ENCODE results near the gene CASTOR1.

The CASTOR1 gene

DNA sequence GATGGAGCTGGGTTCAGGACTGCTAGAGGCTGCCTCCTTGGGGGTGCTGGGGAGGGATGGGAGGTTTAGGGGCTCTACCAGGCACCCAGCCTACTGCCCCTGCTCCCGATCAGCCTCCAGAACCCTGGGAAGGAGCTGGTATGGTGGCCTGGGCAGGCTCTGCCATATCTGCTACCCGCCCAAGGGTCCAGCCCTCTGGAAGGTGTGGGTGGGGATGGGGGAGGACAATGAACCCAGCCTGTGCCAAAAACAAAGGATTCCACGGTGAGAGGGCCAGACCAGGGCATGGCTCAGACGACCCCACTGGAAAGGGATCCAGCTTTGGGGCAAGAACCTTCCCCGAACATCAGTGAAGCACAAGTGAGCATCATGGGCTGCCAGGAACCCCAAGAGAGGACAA lies 3.0 kb downstream of the CASTOR1 start:
- H3K4me1 ChIP-seq (ENCODE audit: control insufficient read depth, insufficient read depth, low read length) = peaks cover 10% of the 10 kb centered on the region
- no peak overlapping the region for H3K4me3 ChIP-seq (ENCODE audit: low read depth, low read length)
- H3K9ac ChIP-seq (ENCODE audit: low read depth, low read length) = no peak overlapping the region
- H3K9me3 ChIP-seq (ENCODE audit: control insufficient read depth, insufficient read depth, low read length) = no peaks in the 10 kb centered on the region
- peaks cover 7% of the 10 kb centered on the region for H3K36me3 ChIP-seq (ENCODE audit: control insufficient read depth, insufficient read depth, low read length)
- H3K27me3 ChIP-seq (ENCODE audit: control insufficient read depth, insufficient read depth, low read length) = peaks cover 2% of the 10 kb centered on the region

GRCh38 chr22:30285846-30286200 lies 3.5 kb downstream of the CASTOR1 start:
- Histone ChIP-seq H3K27me3 (ENCODE audit: control insufficient read depth, insufficient read depth, low read length) (peaks cover 2% of the 10 kb centered on the region), H3K36me3 (ENCODE audit: control insufficient read depth, insufficient read depth, low read length) (peaks cover 7% of the 10 kb centered on the region), H3K4me3 (ENCODE audit: low read depth, low read length) (no peak overlapping the region), H3K4me1 (ENCODE audit: control insufficient read depth, insufficient read depth, low read length) (peaks cover 10% of the 10 kb centered on the region), H3K9me3 (ENCODE audit: control insufficient read depth, insufficient read depth, low read length) (no peaks in the 10 kb centered on the region), H3K9ac (ENCODE audit: low read depth, low read length) (no peak overlapping the region)

- peaks cover 2% of the 10 kb centered on the region for H3K27me3 ChIP-seq (ENCODE audit: control insufficient read depth, insufficient read depth, low read length)
- H3K36me3 ChIP-seq (ENCODE audit: control insufficient read depth, insufficient read depth, low read length) = peaks cover 7% of the 10 kb centered on the region
- H3K9ac ChIP-seq (ENCODE audit: low read depth, low read length) = no peak overlapping the region
- peaks cover 9% of the 10 kb centered on the region for H3K4me1 ChIP-seq (ENCODE audit: control insufficient read depth, insufficient read depth, low read length)
- H3K9me3 ChIP-seq (ENCODE audit: control insufficient read depth, insufficient read depth, low read length) = no peaks in the 10 kb centered on the region
- no peak overlapping the region for H3K4me3 ChIP-seq (ENCODE audit: low read depth, low read length)
Observed at GRCh38 chr22:30285176-30285845, 4.0 kb downstream of the CASTOR1 start.

GRCh38 chr22:30284666-30285065 lies 4.6 kb downstream of the CASTOR1 start:
- Histone ChIP-seq H3K27me3 (ENCODE audit: control insufficient read depth, insufficient read depth, low read length) (no peaks in the 10 kb centered on the region), H3K9me3 (ENCODE audit: control insufficient read depth, insufficient read depth, low read length) (no peaks in the 10 kb centered on the region), H3K9ac (ENCODE audit: low read depth, low read length) (no peak overlapping the region), H3K36me3 (ENCODE audit: control insufficient read depth, insufficient read depth, low read length) (peaks cover 7% of the 10 kb centered on the region), H3K4me1 (ENCODE audit: control insufficient read depth, insufficient read depth, low read length) (peaks cover 5% of the 10 kb centered on the region), H3K4me3 (ENCODE audit: low read depth, low read length) (no peak overlapping the region)

- H3K27me3 ChIP-seq (ENCODE audit: control insufficient read depth, insufficient read depth, low read length) = no peaks in the 10 kb centered on the region
- H3K9ac ChIP-seq (ENCODE audit: low read depth, low read length) = no peak overlapping the region
- H3K36me3 ChIP-seq (ENCODE audit: control insufficient read depth, insufficient read depth, low read length) = peaks cover 7% of the 10 kb centered on the region
- no peaks in the 10 kb centered on the region for H3K9me3 ChIP-seq (ENCODE audit: control insufficient read depth, insufficient read depth, low read length)
- no peak overlapping the region for H3K4me3 ChIP-seq (ENCODE audit: low read depth, low read length)
- H3K4me1 ChIP-seq (ENCODE audit: control insufficient read depth, insufficient read depth, low read length) = peaks cover 5% of the 10 kb centered on the region
Observed at GRCh38 chr22:30284172-30284571, 5.1 kb downstream of the CASTOR1 start.

DNA sequence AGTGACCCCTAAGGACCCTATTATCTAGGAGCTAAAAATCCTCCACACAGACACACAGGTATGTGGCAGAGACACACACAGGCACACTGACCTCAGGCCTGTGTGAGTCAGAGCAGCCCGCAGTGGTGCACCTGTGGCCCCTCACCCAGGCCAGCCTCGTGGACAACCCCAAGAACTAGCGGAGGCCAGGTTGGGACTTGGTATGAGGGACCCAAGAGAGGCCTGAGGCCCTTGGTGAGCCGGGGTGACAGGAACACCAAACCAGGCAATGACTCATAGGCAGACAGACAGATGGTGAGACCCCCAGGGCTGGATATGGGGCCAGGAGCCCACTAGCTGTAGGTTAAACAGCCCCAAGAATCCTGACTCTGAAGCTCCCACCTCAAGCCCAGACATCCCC lies 6.0 kb downstream of the CASTOR1 start:
- Histone ChIP-seq H3K4me3 (ENCODE audit: low read depth, low read length) (no peak overlapping the region), H3K4me1 (ENCODE audit: control insufficient read depth, insufficient read depth, low read length) (peaks cover 2% of the 10 kb centered on the region), H3K9ac (ENCODE audit: low read depth, low read length) (no peak overlapping the region), H3K9me3 (ENCODE audit: control insufficient read depth, insufficient read depth, low read length) (no peaks in the 10 kb centered on the region), H3K27me3 (ENCODE audit: control insufficient read depth, insufficient read depth, low read length) (no peaks in the 10 kb centered on the region), H3K36me3 (ENCODE audit: control insufficient read depth, insufficient read depth, low read length) (peaks cover 7% of the 10 kb centered on the region)

- H3K27me3 ChIP-seq (ENCODE audit: control insufficient read depth, insufficient read depth, low read length) = no peaks in the 10 kb centered on the region
- no peak overlapping the region for H3K9ac ChIP-seq (ENCODE audit: low read depth, low read length)
- peaks cover 7% of the 10 kb centered on the region for H3K36me3 ChIP-seq (ENCODE audit: control insufficient read depth, insufficient read depth, low read length)
- H3K4me3 ChIP-seq (ENCODE audit: low read depth, low read length) = no peak overlapping the region
- H3K9me3 ChIP-seq (ENCODE audit: control insufficient read depth, insufficient read depth, low read length) = no peaks in the 10 kb centered on the region
- no peaks in the 10 kb centered on the region for H3K4me1 ChIP-seq (ENCODE audit: control insufficient read depth, insufficient read depth, low read length)
Observed at GRCh38 chr22:30282616-30283046, 6.7 kb downstream of the CASTOR1 start.

GRCh38 chr22:30280505-30280904 lies 8.8 kb downstream of the CASTOR1 start:
- Histone ChIP-seq H3K27me3 (ENCODE audit: control insufficient read depth, insufficient read depth, low read length) (no peaks in the 10 kb centered on the region), H3K4me1 (ENCODE audit: control insufficient read depth, insufficient read depth, low read length) (no peaks in the 10 kb centered on the region), H3K9ac (ENCODE audit: low read depth, low read length) (no peak overlapping the region), H3K36me3 (ENCODE audit: control insufficient read depth, insufficient read depth, low read length) (no peaks in the 10 kb centered on the region), H3K4me3 (ENCODE audit: low read depth, low read length) (no peak overlapping the region), H3K9me3 (ENCODE audit: control insufficient read depth, insufficient read depth, low read length) (no peaks in the 10 kb centered on the region)

DNA sequence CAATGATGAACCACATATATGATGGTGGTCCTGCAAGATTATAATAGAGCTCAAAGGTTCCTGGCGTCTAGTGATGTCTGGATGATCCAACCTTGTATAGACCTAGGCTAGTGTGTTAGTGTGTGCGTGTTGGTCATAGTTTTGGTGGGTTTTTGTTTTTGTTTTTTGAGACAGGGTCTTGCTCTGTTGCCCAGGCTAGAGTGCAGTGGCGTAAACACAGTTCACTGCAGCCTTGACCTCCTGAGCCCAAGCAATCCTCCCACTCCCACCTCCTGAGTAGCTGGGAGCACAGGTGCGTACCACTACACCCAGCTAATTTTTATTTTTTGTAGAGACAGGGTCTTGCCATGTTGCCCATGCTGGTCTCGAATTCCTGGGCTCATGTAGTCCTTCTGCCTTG lies 9.4 kb downstream of the CASTOR1 start:
- H3K4me1 ChIP-seq (ENCODE audit: control insufficient read depth, insufficient read depth, low read length) = no peaks in the 10 kb centered on the region
- no peaks in the 10 kb centered on the region for H3K36me3 ChIP-seq (ENCODE audit: control insufficient read depth, insufficient read depth, low read length)
- no peaks in the 10 kb centered on the region for H3K9me3 ChIP-seq (ENCODE audit: control insufficient read depth, insufficient read depth, low read length)
- H3K9ac ChIP-seq (ENCODE audit: low read depth, low read length) = no peak overlapping the region
- no peaks in the 10 kb centered on the region for H3K27me3 ChIP-seq (ENCODE audit: control insufficient read depth, insufficient read depth, low read length)
- no peak overlapping the region for H3K4me3 ChIP-seq (ENCODE audit: low read depth, low read length)

GRCh38 chr22:30279046-30279788 lies 10.1 kb downstream of the CASTOR1 start:
- Histone ChIP-seq H3K9ac (ENCODE audit: low read depth, low read length) (no peak overlapping the region), H3K36me3 (ENCODE audit: control insufficient read depth, insufficient read depth, low read length) (no peaks in the 10 kb centered on the region), H3K9me3 (ENCODE audit: control insufficient read depth, insufficient read depth, low read length) (no peaks in the 10 kb centered on the region), H3K4me3 (ENCODE audit: low read depth, low read length) (no peak overlapping the region), H3K27me3 (ENCODE audit: control insufficient read depth, insufficient read depth, low read length) (no peaks in the 10 kb centered on the region), H3K4me1 (ENCODE audit: control insufficient read depth, insufficient read depth, low read length) (no peaks in the 10 kb centered on the region)

- H3K4me1 ChIP-seq (ENCODE audit: control insufficient read depth, insufficient read depth, low read length) = no peaks in the 10 kb centered on the region
- H3K27me3 ChIP-seq (ENCODE audit: control insufficient read depth, insufficient read depth, low read length) = no peaks in the 10 kb centered on the region
- no peak overlapping the region for H3K9ac ChIP-seq (ENCODE audit: low read depth, low read length)
- no peaks in the 10 kb centered on the region for H3K36me3 ChIP-seq (ENCODE audit: control insufficient read depth, insufficient read depth, low read length)
- H3K4me3 ChIP-seq (ENCODE audit: low read depth, low read length) = no peak overlapping the region
- no peaks in the 10 kb centered on the region for H3K9me3 ChIP-seq (ENCODE audit: control insufficient read depth, insufficient read depth, low read length)
Observed at GRCh38 chr22:30277547-30278344, 11.6 kb downstream of the CASTOR1 start.
